HepG2 (cell line): ENCODE data around the gene MAMSTR. TPM values are rescaled to one million over a fixed set of nuclear protein-coding genes. Genes with fewer than 3 reads are reported as not detected.

Experiments used
- AGO2 ChIP-seq: fragments of 200-400 bp; formaldehyde crosslinking; optimal IDR thresholded peaks from 2 replicates; pipeline ENCODE3; 2017; ENCODE audit warnings: mild to moderate bottlenecking, low read depth, low read length, moderate library complexity
- DNMT1 ChIP-seq: sonication (generic); formaldehyde crosslinking; IDR thresholded peaks from 2 replicates; pipeline ENCODE4 v1.5.1; 2020; ENCODE audit warnings: mild to moderate bottlenecking, missing genetic modification reagents
- GABPB1 ChIP-seq: IDR thresholded peaks from 2 replicates; pipeline ENCODE4 v1.6.1; 2016; ENCODE audit warnings: mild to moderate bottlenecking, missing genetic modification reagents, moderate library complexity, missing compliant biosample characterization
- IRX3 ChIP-seq: sonication (generic); formaldehyde crosslinking; IDR thresholded peaks from 2 replicates; pipeline ENCODE4 v1.8.1; 2023; ENCODE audit warnings: mild to moderate bottlenecking, low read depth, missing genetic modification reagents, borderline replicate concordance
- MBNL3 ChIP-seq: fragments of 250-450 bp; sonication (Bioruptor Pico); conservative IDR thresholded peaks from 2 replicates; pipeline ENCODE4 v1.8.0; 2022; ENCODE audit warnings: mild to moderate bottlenecking, inconsistent platforms
- NR2F2 ChIP-seq: IDR thresholded peaks from 2 replicates; pipeline ENCODE4 v1.6.1; 2012; ENCODE audit warnings: low read depth, inconsistent platforms, borderline replicate concordance
- REXO4 ChIP-seq: sonication (generic); formaldehyde crosslinking; IDR thresholded peaks from 2 replicates; pipeline ENCODE4 v1.8.0; 2022; ENCODE audit warnings: missing genetic modification reagents, mild to moderate bottlenecking, borderline replicate concordance
- SRSF4 ChIP-seq: fragments of 200-400 bp; formaldehyde crosslinking; IDR thresholded peaks from one replicate; pipeline ENCODE4 v1.6.1; 2018; ENCODE audit warnings: mild to moderate bottlenecking, low read depth, low read length, moderate library complexity; ENCODE audit not compliant: poor library complexity, severe bottlenecking
- SRSF9 ChIP-seq: fragments of 200-400 bp; formaldehyde crosslinking; IDR thresholded peaks from 2 replicates; pipeline ENCODE4 v1.6.1; 2018; ENCODE audit warnings: borderline replicate concordance, mild to moderate bottlenecking, low read depth, low read length; ENCODE audit not compliant: insufficient read depth, poor library complexity, severe bottlenecking
- TBX3 ChIP-seq: fragments of 450-650 bp; IDR thresholded peaks from 2 replicates; pipeline ENCODE4 v1.6.1; 2017; ENCODE audit warnings: antibody characterized with exemption, mild to moderate bottlenecking, inconsistent platforms, borderline replicate concordance
- TSC22D2 ChIP-seq: sonication (generic); formaldehyde crosslinking; IDR thresholded peaks from 2 replicates; pipeline ENCODE4 v1.5.1; 2020; ENCODE audit warnings: missing genetic modification reagents, mild to moderate bottlenecking, borderline replicate concordance
- ZC3H13 ChIP-seq: sonication (generic); formaldehyde crosslinking; IDR thresholded peaks from 2 replicates; pipeline ENCODE4 v1.8.1; 2023; ENCODE audit warnings: mild to moderate bottlenecking, missing genetic modification reagents, moderate library complexity
- ZFP37 ChIP-seq: sonication (generic); formaldehyde crosslinking; IDR thresholded peaks from 2 replicates; pipeline ENCODE4 v1.4.0; 2020; ENCODE audit warnings: missing genetic modification reagents, borderline replicate concordance
- ZNF121 ChIP-seq: sonication (generic); formaldehyde crosslinking; IDR thresholded peaks from 2 replicates; pipeline ENCODE4 v1.5.0; 2020; ENCODE audit warnings: mild to moderate bottlenecking, missing genetic modification reagents
- ZNF230 ChIP-seq: sonication (generic); formaldehyde crosslinking; IDR thresholded peaks from 2 replicates; pipeline ENCODE4 v1.4.0; 2020; ENCODE audit warnings: mild to moderate bottlenecking, missing genetic modification reagents
- ZNF251 ChIP-seq: sonication (generic); formaldehyde crosslinking; IDR thresholded peaks from 2 replicates; pipeline ENCODE4 v1.9.0; 2021; ENCODE audit warnings: mild to moderate bottlenecking, missing genetic modification reagents
- ZNF367 ChIP-seq: sonication (generic); formaldehyde crosslinking; IDR thresholded peaks from 2 replicates; pipeline ENCODE4 v1.4.0; 2020; ENCODE audit warnings: missing genetic modification reagents, borderline replicate concordance
- ZNF468 ChIP-seq: sonication (generic); formaldehyde crosslinking; IDR thresholded peaks from 2 replicates; pipeline ENCODE4 v1.8.0; 2022; ENCODE audit warnings: mild to moderate bottlenecking, moderate library complexity, missing genetic modification reagents
- ZNF546 ChIP-seq: sonication (generic); formaldehyde crosslinking; conservative IDR thresholded peaks from 2 replicates; pipeline ENCODE4 v1.8.1; 2023; ENCODE audit warnings: mild to moderate bottlenecking, missing genetic modification reagents
- ZNF746 ChIP-seq: sonication (generic); formaldehyde crosslinking; IDR thresholded peaks from 2 replicates; pipeline ENCODE4 v1.8.0; 2022; ENCODE audit warnings: mild to moderate bottlenecking, missing genetic modification reagents
- ZNF781 ChIP-seq: sonication (generic); formaldehyde crosslinking; IDR thresholded peaks from 2 replicates; pipeline ENCODE4 v1.5.1; 2020; ENCODE audit warnings: borderline replicate concordance, mild to moderate bottlenecking, missing genetic modification reagents; ENCODE audit errors: not compliant biosample characterization
- polyA plus RNA-seq, 8 experiments: library from polyadenylated mRNA; depleted of rRNA in 3 of 8; stranded (reverse) in 7 of 8; unstranded in 1 of 8; fragments of >200 nt; fragmentation: Illumina TruSeq in 4 of 8; extraction: Trizol in 4 of 8; gene quantifications; 2 replicates each; pipeline versions ENCODE4 v1.2.1 to v1.2.3, GENCODE V29; 2011 to 2016; ENCODE audit warnings: low read depth in 4 of 8, missing spikeins in 1 of 8, mixed read lengths in 1 of 8; ENCODE audit not compliant: insufficient read depth in 1 of 8
- total RNA-seq, 5 experiments: library from RNA; depleted of rRNA; stranded (reverse); fragments of >200 nt; fragmentation: Illumina TruSeq; extraction: Trizol; gene quantifications; 2 replicates each; pipeline ENCODE4 v1.2.3, GENCODE V29; 2016; ENCODE audit warnings: low read depth in 1 of 5
- TF ChIP-seq, protein P1 (sequence below): sonication (generic); formaldehyde crosslinking; IDR thresholded peaks from 2 replicates; pipeline ENCODE4 v1.8.1; 2022; ENCODE audit warnings: low read depth, mild to moderate bottlenecking, missing genetic modification reagents
- TF ChIP-seq, protein P2 (sequence below): sonication (generic); formaldehyde crosslinking; IDR thresholded peaks from 2 replicates; pipeline ENCODE4 v1.5.0; 2020; ENCODE audit warnings: mild to moderate bottlenecking, missing genetic modification reagents, borderline replicate concordance
- TF ChIP-seq, protein P3 (sequence below): sonication (generic); formaldehyde crosslinking; IDR thresholded peaks from 2 replicates; pipeline ENCODE4 v1.4.0; 2020; ENCODE audit warnings: missing genetic modification reagents

The MAMSTR gene
- total and polyA plus RNA-seq, 2 of the 13 experiments (the other 11 are each of a cell fraction or from before 2014, with no cell fraction given), result 2.2 to 2.4 TPM

DNA sequence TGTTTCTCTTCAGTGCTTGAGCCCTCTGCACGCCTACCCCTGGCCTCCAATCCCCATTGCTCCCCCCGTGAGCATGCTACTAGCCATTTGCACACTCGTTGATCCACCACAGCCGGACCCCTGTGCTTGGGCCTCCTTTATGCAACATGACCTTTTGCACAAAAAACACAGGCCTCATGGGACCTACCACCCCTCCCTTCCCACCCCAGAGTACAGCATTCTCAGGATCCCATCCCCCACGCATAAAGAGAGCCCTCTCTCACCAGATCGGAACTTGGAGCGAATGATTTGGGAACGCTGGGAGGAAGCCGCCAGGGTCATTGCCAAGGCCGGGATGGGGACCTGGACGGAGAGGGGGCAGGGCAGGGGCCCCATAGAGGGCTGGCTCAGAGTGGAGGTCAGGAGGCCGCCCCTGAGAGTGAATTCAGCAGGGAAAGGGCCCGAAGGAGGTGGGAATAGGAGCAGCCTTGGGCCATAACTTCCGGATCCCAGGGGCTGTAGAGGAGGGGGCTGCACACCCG, 754 bp downstream of the MAMSTR start (continued):
- TF ChIP-seq, protein P1, sequence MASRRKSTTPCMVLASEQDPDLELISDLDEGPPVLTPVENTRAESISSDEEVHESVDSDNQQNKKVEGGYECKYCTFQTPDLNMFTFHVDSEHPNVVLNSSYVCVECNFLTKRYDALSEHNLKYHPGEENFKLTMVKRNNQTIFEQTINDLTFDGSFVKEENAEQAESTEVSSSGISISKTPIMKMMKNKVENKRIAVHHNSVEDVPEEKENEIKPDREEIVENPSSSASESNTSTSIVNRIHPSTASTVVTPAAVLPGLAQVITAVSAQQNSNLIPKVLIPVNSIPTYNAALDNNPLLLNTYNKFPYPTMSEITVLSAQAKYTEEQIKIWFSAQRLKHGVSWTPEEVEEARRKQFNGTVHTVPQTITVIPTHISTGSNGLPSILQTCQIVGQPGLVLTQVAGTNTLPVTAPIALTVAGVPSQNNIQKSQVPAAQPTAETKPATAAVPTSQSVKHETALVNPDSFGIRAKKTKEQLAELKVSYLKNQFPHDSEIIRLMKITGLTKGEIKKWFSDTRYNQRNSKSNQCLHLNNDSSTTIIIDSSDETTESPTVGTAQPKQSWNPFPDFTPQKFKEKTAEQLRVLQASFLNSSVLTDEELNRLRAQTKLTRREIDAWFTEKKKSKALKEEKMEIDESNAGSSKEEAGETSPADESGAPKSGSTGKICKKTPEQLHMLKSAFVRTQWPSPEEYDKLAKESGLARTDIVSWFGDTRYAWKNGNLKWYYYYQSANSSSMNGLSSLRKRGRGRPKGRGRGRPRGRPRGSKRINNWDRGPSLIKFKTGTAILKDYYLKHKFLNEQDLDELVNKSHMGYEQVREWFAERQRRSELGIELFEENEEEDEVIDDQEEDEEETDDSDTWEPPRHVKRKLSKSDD (CRISPR knock-in tag), result peak; percentile 58; the same call in 1 of the 2 replicates
- TF ChIP-seq ZFP37 (CRISPR knock-in tag) (no peak), ZNF230 (CRISPR knock-in tag) (no peak), ZNF546 (CRISPR knock-in tag) (no peak), NR2F2 (peak; percentile 53; the same call in 1 of the 2 replicates), ZNF251 (CRISPR knock-in tag) (no peak), REXO4 (CRISPR knock-in tag) (no peak), ZC3H13 (CRISPR knock-in tag) (peak; percentile 72; the same call in 1 of the 2 replicates), ZNF121 (CRISPR knock-in tag) (no peak), SRSF4 (no peak), TBX3 (no peak), SRSF9 (no peak), AGO2 (no peak), ZNF746 (CRISPR knock-in tag) (peak; percentile 86), DNMT1 (CRISPR knock-in tag) (no peak), IRX3 (CRISPR knock-in tag) (no peak), MBNL3 (no peak), GABPB1 (CRISPR knock-in tag) (peak; percentile 33; the same call in 1 of the 2 replicates), ZNF367 (no peak), ZNF468 (CRISPR knock-in tag) (no peak), ZNF781 (CRISPR knock-in tag) (no peak), TSC22D2 (CRISPR knock-in tag) (no peak)
- TF ChIP-seq, protein P2, sequence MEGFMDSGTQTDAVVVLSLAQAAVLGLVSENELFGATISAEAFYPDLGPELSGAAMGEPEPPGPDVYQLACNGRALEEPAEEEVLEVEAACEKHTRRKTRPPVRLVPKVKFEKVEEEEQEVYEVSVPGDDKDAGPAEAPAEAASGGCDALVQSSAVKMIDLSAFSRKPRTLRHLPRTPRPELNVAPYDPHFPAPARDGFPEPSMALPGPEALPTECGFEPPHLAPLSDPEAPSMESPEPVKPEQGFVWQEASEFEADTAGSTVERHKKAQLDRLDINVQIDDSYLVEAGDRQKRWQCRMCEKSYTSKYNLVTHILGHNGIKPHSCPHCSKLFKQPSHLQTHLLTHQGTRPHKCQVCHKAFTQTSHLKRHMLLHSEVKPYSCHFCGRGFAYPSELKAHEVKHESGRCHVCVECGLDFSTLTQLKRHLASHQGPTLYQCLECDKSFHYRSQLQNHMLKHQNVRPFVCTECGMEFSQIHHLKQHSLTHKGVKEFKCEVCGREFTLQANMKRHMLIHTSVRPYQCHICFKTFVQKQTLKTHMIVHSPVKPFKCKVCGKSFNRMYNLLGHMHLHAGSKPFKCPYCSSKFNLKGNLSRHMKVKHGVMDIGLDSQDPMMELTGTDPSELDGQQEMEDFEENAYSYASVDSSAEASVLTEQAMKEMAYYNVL, result no peak; the same call in 1 of the 2 replicates
- TF ChIP-seq, protein P3, sequence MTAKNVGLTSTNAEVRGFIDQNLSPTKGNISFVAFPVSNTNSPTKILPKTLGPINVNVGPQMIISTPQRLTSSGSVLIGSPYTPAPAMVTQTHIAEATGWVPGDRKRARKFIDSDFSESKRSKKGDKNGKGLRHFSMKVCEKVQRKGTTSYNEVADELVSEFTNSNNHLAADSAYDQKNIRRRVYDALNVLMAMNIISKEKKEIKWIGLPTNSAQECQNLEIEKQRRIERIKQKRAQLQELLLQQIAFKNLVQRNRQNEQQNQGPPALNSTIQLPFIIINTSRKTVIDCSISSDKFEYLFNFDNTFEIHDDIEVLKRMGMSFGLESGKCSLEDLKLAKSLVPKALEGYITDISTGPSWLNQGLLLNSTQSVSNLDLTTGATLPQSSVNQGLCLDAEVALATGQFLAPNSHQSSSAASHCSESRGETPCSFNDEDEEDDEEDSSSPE (CRISPR knock-in tag), result no peak
